Gastroesophageal sphincter (tissue), 4 donors: ENCODE results near the gene PCSK4. TPM values are rescaled to one million over a fixed set of nuclear protein-coding genes. Genes with fewer than 3 reads are reported as not detected.
A peak's percentile ranks its signal among the peaks of the same experiment; 100 is the strongest.
"Not testable (repeated sequence)": the region's sequence is repeated elsewhere in the genome, so short reads cannot be mapped to it uniquely, and the experiment has no call there.

ENCODE experiments used
- ATAC-seq: fragments of 150-250 bp; one replicate; pipeline ENCODE4 v1.9.1; 2016; ENCODE audit warnings: mild to moderate bottlenecking, moderate library complexity
- H3K27ac ChIP-seq, 4 donors: fragments of 200-600 bp; sonication (generic) in 3 of 4; 1 replicate in 3 of 4; 2 replicates in 1 of 4; pipeline ENCODE4 v1.5.1; 2016 to 2019
- H3K27me3 ChIP-seq: fragments of 200-600 bp; sonication (generic); one replicate; pipeline ENCODE4 v1.5.1; 2019
- H3K36me3 ChIP-seq, 2 donors: fragments of 200-600 bp; sonication (generic); one replicate each; pipeline ENCODE4 v1.5.1; 2019; ENCODE audit warnings: control low read depth in 1 of 2
- H3K4me1 ChIP-seq, 3 donors: fragments of 200-600 bp; sonication (generic); 1 replicate in 2 of 3; 2 replicates in 1 of 3; pipeline ENCODE4 v1.5.1; 2016 to 2019; ENCODE audit warnings: control low read depth in 2 of 3
- H3K4me3 ChIP-seq, 2 donors: fragments of 200-600 bp; sonication (generic); one replicate each; pipeline ENCODE4 v1.5.1; 2019; ENCODE audit warnings: mild to moderate bottlenecking in 1 of 2, moderate library complexity in 1 of 2
- H3K9me3 ChIP-seq, 3 donors: fragments of 200-600 bp; sonication (generic); one replicate each; pipeline ENCODE4 v1.5.1; 2017 to 2019; ENCODE audit warnings: control low read depth in 2 of 3
- EP300 ChIP-seq: sonication (generic); formaldehyde crosslinking; IDR thresholded peaks from one replicate; pipeline ENCODE4 v1.6.1; 2017; ENCODE audit warnings: antibody characterized with exemption, mild to moderate bottlenecking
- POLR2A ChIP-seq, 2 donors: fragments of 450-650 bp; IDR thresholded peaks; one replicate each; pipeline ENCODE4 v1.6.1; 2017; ENCODE audit warnings: antibody characterized with exemption in 2 of 2, mild to moderate bottlenecking in 2 of 2, moderate library complexity in 1 of 2
- POLR2AphosphoS5 ChIP-seq: sonication (generic); formaldehyde crosslinking; IDR thresholded peaks from one replicate; pipeline ENCODE4 v1.6.1; 2017; ENCODE audit warnings: antibody characterized with exemption
- WGBS, 2 donors: methylation state at CpG; one replicate each; pipeline ENCODE4 v1.1.5; 2018; ENCODE audit warnings: low coverage in 1 of 2; 5-methylcytosine and 5-hydroxymethylcytosine counted together
- total RNA-seq, 4 donors: library from RNA; depleted of rRNA; stranded (reverse); fragments of >200 nt; gene quantifications; one replicate each; pipeline ENCODE4 v1.1.0, GENCODE V29; 2016
- TF ChIP-seq, protein P1 (sequence below), 4 experiments: fragments of 200-600 bp in 2 of 4; fragments of 450-650 bp in 2 of 4; sonication (generic) in 1 of 4; IDR thresholded peaks; one replicate each; pipeline ENCODE4 v1.5.1; 2017 to 2019; ENCODE audit warnings: antibody characterized with exemption in 4 of 4, mild to moderate bottlenecking in 2 of 4, moderate library complexity in 2 of 4

PCSK4 gene
- total RNA-seq, 4 donors from 2014 or later, result 0.94 to 2.2 (median 2.0) TPM

DNA sequence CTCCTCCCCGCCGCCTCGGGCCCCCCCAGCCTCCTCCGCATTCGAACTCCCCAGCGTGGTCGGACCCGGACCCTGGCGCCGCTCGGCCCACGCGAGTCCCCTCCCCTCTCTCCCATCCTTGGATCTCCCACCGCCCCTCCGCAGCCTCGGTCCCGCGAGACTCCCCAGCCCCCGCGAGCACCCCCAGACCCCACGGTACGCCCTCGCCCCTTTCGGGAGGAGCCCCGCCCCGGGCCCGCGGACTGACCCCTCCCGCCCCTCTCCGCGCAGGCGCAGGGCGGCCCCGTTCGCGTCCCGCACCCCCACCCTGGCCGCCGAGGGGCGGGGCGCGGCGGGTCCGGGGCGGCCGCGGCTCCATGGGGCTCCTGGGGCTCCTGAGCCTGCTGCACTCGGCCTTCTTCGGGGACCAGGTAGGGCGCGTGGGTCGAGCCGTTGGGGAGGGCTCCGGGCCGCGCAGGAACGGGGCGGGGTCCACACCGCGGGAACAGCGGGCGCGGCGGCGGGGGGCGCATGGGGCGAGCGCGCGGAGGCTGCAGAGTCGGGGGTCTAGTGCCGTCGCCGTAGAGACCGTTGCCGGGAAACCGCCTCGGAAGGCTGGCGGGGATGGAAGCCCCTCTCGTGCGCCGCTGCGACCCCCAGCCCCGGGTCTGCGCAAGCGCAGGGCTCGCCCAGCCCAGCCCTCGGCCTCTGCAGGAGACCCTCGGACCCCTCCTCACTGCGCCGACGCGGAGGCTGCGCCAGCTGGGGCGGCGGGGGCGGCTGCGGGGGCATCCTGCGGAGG is 44.0 kb downstream of the PCSK4 start:
- Histone ChIP-seq H3K4me3 (peak overlapping the region in 1 of 2 donors; percentile 46), H3K4me1 (peaks cover 0 to 36% (median 23%) of the 10 kb centered on the region in 3 donors), H3K36me3 (peaks cover 0 to 23% of the 10 kb centered on the region in 2 donors), H3K27me3 (peaks cover 64% of the 10 kb centered on the region), H3K9me3 (no peaks in the 10 kb centered on the region), H3K27ac (no peak overlapping the region)
- no CpG with 5 or more reads among the region's 99 CpGs for WGBS, 2 donors
- ATAC-seq, result no peak
- no peak for TF ChIP-seq EP300
- TF ChIP-seq POLR2AphosphoS5, result no peak
- TF ChIP-seq POLR2A (IDR thresholded peaks at IDR 0.05), result no peak

DNA sequence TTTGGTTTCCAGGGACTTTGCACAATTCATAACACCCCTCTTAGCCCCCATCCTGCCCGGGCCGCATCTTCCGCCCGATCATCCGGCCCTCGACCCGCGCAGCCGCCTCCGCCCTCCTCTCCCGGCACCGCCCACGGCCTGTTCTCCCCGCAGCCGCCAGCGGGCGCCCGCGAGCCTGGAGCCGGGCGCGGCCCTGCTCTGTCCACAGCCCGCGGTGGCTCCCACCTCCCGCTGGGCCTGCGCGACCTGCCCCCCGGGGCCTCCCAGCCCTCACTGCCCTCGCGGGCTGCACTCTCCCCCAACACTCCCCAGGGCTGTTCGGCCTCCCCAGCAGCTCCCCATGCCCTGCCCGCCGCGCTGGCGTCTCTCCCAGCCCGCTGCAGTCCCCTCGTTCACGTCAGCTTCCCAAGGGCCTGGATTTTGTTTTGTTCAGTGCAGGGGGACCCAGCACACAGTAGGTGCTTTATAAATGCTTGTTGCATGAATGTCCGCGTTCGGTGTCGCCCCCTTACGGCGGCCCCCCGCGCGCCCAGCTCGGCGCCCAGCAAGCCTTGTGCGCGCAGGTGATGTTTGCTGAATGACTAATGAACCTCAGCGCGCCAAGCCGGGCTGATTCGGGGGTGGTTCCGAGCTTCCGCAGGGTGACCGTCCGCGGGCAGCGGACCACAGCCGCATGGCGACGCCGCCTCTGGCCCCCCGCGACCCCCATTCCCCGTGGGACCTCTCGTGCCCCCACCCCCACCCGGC is 44.8 kb downstream of the PCSK4 start:
- H3K27ac ChIP-seq, result peak overlapping the region in 2 of 4 donors; percentile 14 to 63
- peaks cover 0 to 30% of the 10 kb centered on the region in 2 donors for H3K36me3 ChIP-seq
- peaks cover 56% of the 10 kb centered on the region for H3K27me3 ChIP-seq
- H3K9me3 ChIP-seq, result no peaks in the 10 kb centered on the region
- TF ChIP-seq POLR2AphosphoS5, result no peak
- TF ChIP-seq, protein P1, sequence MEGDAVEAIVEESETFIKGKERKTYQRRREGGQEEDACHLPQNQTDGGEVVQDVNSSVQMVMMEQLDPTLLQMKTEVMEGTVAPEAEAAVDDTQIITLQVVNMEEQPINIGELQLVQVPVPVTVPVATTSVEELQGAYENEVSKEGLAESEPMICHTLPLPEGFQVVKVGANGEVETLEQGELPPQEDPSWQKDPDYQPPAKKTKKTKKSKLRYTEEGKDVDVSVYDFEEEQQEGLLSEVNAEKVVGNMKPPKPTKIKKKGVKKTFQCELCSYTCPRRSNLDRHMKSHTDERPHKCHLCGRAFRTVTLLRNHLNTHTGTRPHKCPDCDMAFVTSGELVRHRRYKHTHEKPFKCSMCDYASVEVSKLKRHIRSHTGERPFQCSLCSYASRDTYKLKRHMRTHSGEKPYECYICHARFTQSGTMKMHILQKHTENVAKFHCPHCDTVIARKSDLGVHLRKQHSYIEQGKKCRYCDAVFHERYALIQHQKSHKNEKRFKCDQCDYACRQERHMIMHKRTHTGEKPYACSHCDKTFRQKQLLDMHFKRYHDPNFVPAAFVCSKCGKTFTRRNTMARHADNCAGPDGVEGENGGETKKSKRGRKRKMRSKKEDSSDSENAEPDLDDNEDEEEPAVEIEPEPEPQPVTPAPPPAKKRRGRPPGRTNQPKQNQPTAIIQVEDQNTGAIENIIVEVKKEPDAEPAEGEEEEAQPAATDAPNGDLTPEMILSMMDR (IDR thresholded peaks at IDR 0.05), result peak in 3 of 4 experiments; percentile 84 to 95 (median 91)
- WGBS, 2 donors, result 20% methylated on average over 2 of the region's 70 CpGs; no CpG with 5 or more reads in 1 of the 2 donors
- peak; percentile 91 for ATAC-seq
- peaks cover 0 to 44% (median 23%) of the 10 kb centered on the region in 3 donors for H3K4me1 ChIP-seq
- H3K4me3 ChIP-seq, result peak overlapping the region in 1 of 2 donors; percentile 46

DNA sequence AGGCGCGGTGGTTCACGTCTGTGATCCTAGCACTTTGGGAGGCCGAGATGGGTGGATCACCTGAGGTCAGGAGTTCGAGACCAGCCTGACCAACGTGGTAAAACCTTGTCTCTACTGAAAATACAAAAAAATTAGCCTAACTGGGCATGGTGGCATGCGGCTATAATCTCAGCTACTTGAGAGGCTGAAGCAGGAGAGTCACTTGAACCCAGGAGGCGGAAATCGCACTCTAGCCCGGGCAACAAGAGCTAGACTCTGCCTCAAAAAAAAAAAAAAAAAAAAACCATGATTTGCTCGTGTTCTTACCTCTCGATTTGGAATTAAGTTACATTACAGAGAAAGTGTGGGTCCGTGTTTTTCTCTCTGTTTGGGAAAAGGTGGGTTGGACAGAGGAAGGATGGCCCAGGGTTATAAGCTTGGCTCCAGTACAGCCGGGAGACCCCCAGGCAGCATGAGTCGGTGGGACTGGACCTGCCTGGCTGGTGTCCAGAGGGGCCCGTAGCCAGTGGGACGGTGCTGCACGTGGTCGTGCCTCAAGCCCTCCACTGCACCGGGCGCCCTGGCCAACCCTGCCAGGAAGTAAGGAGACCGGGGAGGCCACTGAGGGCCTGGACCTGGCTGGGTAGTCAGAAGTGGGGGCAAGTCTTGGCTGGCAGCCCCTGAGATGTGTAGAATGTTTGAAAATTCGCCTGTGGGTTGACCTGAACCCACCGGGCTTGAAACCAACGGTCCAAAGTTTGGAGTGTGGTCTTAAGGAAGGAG is 48.3 kb downstream of the PCSK4 start:
- Histone ChIP-seq H3K4me1 (peaks cover 0 to 55% (median 31%) of the 10 kb centered on the region in 3 donors), H3K9me3 (no peaks in the 10 kb centered on the region), H3K36me3 (peaks cover 0 to 40% of the 10 kb centered on the region in 2 donors), H3K27me3 (peaks cover 21% of the 10 kb centered on the region), H3K4me3 (no peak overlapping the region), H3K27ac (no peak overlapping the region)
- 61 to 75% methylated on average over 7 to 8 of the region's 25 CpGs for WGBS, 2 donors
- no peak for ATAC-seq
- TF ChIP-seq POLR2A (IDR thresholded peaks at IDR 0.05) (no peak), EP300 (no peak), POLR2AphosphoS5 (no peak)
- TF ChIP-seq, protein P1 (IDR thresholded peaks at IDR 0.05), result no peak

DNA sequence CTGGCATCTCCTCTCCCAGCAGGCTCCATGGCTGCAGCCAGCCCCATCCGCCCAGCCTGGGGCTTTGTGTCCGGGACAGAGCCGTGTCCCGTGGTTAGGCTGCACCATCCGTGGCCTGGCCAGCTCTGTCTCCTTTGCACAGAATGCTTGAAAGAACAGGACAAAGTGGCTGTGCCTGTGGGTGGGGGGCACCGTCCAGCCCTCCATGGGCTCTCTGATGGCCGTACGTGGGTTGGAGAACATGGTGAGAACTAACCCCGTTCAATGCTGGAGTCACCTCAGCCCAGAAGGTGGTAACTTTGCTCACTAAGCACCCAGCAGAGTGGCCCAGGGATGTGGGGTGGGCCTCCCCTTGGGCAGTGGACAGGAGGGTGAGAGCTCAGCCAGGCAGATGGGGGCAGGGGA is 49.1 kb downstream of the PCSK4 start:
- H3K27me3 ChIP-seq, result peaks cover 13% of the 10 kb centered on the region
- H3K36me3 ChIP-seq, result peaks cover 0 to 47% of the 10 kb centered on the region in 2 donors
- H3K4me1 ChIP-seq, result peaks cover 0 to 47% (median 23%) of the 10 kb centered on the region in 3 donors
- no peak for ATAC-seq
- H3K27ac ChIP-seq, result no peak overlapping the region
- TF ChIP-seq, protein P1 (IDR thresholded peaks at IDR 0.05), result no peak
- no peak for TF ChIP-seq EP300
- no peak for TF ChIP-seq POLR2AphosphoS5
- no peak for TF ChIP-seq POLR2A (IDR thresholded peaks at IDR 0.05)
- H3K9me3 ChIP-seq, result no peaks in the 10 kb centered on the region
- WGBS, 2 donors, result no CpG with 5 or more reads among the region's 9 CpGs
- H3K4me3 ChIP-seq, result no peak overlapping the region

DNA sequence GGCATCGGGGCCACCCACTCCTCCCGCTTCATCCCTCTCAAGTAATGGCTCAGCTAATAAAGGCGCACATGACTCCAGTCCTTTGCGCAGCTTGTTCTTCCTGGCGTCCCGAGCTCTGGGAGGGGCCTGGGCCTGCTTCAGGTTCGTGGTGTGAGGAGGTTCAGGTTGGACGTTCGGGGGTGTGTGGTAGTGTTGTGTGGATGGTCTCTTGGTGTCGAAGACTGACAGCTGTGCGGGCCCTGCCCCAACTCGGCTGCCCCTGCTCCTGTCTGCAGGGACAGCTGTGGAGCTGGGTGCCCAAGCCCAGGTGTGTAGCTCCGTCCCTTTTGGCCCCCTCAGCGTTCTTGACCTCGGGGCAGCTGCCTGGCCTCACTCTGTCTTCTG is 49.7 kb downstream of the PCSK4 start:
- peaks cover 0 to 53% of the 10 kb centered on the region in 2 donors for H3K36me3 ChIP-seq
- TF ChIP-seq, protein P1 (IDR thresholded peaks at IDR 0.05), result no peak
- TF ChIP-seq EP300 (no peak), POLR2AphosphoS5 (no peak), POLR2A (IDR thresholded peaks at IDR 0.05) (no peak)
- H3K27me3 ChIP-seq, result peaks cover 6% of the 10 kb centered on the region
- H3K9me3 ChIP-seq, result no peaks in the 10 kb centered on the region
- peaks cover 0 to 41% (median 17%) of the 10 kb centered on the region in 3 donors for H3K4me1 ChIP-seq
- no CpG with 5 or more reads among the region's 15 CpGs for WGBS, 2 donors
- no peak overlapping the region for H3K27ac ChIP-seq
- no peak overlapping the region for H3K4me3 ChIP-seq
- no peak for ATAC-seq

DNA sequence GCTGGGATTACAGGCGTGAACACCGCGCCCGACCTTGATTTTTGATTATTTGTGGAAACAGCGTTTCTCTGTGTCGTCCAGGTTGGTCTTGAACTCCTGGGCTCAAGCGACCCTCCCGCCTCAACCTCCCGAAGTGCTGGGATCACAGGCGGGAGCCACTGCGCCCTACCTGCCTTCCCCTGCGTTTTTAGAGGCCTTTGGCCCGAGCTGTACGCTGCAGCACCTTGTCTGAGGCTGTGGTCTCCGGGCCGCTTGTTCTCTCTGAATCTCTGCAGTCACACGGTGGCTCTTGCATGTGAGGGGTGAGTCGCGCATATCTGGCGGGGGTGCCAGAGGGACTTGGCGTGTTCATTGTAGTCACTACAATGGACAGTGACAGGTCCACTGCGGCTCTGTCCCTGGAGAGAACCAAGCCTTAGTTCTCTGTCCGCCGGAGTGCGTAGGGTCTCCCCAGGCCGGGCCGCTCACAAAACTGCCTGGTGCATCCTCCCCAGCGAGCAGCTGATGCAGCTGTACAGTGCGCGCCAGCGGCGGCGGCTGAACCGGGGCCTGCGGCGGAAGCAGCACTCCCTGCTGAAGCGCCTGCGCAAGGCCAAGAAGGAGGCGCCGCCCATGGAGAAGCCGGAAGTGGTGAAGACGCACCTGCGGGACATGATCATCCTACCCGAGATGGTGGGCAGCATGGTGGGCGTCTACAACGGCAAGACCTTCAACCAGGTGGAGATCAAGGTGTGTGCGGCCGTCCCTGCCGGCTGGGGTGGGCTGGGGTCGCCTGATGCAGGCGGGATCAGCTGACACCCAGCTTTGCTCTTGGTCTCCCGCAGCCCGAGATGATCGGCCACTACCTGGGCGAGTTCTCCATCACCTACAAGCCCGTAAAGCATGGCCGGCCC is 50.4 kb downstream of the PCSK4 start:
- Histone ChIP-seq H3K36me3 (peaks cover 0 to 60% of the 10 kb centered on the region in 2 donors), H3K27ac (peak overlapping the region in 2 of 4 donors; percentile 87 to 90), H3K4me3 (peak overlapping the region; percentile 75 to 92), H3K4me1 (peaks cover 0 to 34% (median 10%) of the 10 kb centered on the region in 3 donors)
- not testable (repeated sequence) for H3K27me3 ChIP-seq, H3K9me3 ChIP-seq, ATAC-seq
- 77% methylated on average over 8 of the region's 57 CpGs; no CpG with 5 or more reads in 1 of the 2 donors for WGBS, 2 donors
